Measurements from ENCODE around the gene PRMT1. TPM values are rescaled to one million over a fixed set of nuclear protein-coding genes. Genes with fewer than 3 reads are reported as not detected.

PRMT1 gene
- total and polyA plus RNA-seq, 2 of the 13 experiments (the other 11 are each of a cell fraction or from before 2014, with no cell fraction given), result 324 to 374 TPM

DNA sequence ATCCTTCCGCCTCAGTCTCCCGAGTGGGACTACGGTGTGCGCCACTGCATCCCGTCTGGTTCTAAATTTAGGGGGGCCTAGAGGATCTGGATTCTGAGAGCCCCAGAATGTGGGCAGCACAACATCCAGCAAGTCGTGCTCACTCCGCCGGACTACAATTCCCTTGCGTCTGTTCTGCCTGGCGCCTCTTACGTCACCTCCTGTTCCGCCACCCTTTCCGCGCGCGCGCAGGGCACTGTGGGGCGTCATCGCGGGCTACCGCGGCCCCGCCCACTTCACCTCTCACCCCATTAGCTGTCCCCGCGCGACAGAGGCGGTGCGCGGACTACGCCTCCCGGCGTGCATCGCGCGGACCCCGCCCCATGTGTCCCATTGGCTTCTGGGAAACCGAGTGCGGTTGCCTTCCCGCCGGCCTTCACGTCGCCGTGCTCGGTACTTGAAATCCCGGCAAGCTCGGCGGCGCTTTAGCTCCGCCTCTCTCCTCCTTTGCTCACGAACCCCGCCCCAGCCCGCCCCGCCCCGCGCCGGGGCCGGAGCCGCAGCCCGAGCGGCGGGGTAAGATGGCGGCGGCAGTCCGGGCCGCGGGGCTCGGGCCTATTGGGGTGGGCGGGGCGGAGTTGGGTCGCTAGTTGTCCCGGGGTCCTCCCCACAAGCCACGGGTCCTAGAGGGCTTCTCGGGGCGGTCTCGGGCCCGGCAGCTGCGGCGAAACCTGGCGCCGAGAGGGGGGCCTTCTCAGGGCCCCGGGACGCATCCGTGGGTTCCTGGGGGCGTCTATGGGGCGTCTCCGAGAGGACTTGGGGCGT lies 35.2 kb upstream of the PRMT1 start, which contains the start of gene SCAF1 (continued):
- TF ChIP-seq, protein P1, sequence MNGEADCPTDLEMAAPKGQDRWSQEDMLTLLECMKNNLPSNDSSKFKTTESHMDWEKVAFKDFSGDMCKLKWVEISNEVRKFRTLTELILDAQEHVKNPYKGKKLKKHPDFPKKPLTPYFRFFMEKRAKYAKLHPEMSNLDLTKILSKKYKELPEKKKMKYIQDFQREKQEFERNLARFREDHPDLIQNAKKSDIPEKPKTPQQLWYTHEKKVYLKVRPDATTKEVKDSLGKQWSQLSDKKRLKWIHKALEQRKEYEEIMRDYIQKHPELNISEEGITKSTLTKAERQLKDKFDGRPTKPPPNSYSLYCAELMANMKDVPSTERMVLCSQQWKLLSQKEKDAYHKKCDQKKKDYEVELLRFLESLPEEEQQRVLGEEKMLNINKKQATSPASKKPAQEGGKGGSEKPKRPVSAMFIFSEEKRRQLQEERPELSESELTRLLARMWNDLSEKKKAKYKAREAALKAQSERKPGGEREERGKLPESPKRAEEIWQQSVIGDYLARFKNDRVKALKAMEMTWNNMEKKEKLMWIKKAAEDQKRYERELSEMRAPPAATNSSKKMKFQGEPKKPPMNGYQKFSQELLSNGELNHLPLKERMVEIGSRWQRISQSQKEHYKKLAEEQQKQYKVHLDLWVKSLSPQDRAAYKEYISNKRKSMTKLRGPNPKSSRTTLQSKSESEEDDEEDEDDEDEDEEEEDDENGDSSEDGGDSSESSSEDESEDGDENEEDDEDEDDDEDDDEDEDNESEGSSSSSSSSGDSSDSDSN (CRISPR knock-in tag; IDR thresholded peaks at IDR 0.05), result peak; percentile 35
- TF ChIP-seq ISL2 (CRISPR knock-in tag; IDR thresholded peaks at IDR 0.05), result peak; percentile 74
- peak; percentile 32; the same call in 1 of the 2 replicates for TF ChIP-seq ZNF619 (CRISPR knock-in tag; IDR thresholded peaks at IDR 0.05)
- TF ChIP-seq, protein P2, sequence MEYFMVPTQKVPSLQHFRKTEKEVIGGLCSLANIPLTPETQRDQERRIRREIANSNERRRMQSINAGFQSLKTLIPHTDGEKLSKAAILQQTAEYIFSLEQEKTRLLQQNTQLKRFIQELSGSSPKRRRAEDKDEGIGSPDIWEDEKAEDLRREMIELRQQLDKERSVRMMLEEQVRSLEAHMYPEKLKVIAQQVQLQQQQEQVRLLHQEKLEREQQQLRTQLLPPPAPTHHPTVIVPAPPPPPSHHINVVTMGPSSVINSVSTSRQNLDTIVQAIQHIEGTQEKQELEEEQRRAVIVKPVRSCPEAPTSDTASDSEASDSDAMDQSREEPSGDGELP (IDR thresholded peaks at IDR 0.05; ENCODE audit: borderline replicate concordance, low read depth), result peak; percentile 51; the same call in 1 of the 2 replicates
- TF ChIP-seq SPEN (CRISPR knock-in tag; IDR thresholded peaks at IDR 0.05; ENCODE audit: low read depth), result peak; percentile 71; the same call in 1 of the 2 replicates
- no peak for TF ChIP-seq NKX3-1 (CRISPR knock-in tag; IDR thresholded peaks at IDR 0.05)
- TF ChIP-seq MLLT10 (CRISPR knock-in tag; IDR thresholded peaks at IDR 0.05), result no peak
- TF ChIP-seq KAT7 (CRISPR knock-in tag; IDR thresholded peaks at IDR 0.05; ENCODE audit: borderline replicate concordance), result peak; percentile 70; the same call in 1 of the 2 replicates
- peak; percentile 87; the same call in 1 of the 2 replicates for TF ChIP-seq TBP (CRISPR knock-in tag; IDR thresholded peaks at IDR 0.05)
- TF ChIP-seq NFYB (CRISPR knock-in tag; IDR thresholded peaks at IDR 0.05), result peak; percentile 72
- TF ChIP-seq ZFX (CRISPR knock-in tag; IDR thresholded peaks at IDR 0.05; ENCODE audit: low read depth), result peak; percentile 77
- 0 out of 2 replicates have a peak, but pooled peaks have one; percentile 39 for TF ChIP-seq ZNF230 (CRISPR knock-in tag; IDR thresholded peaks at IDR 0.05)
- peak; percentile 94 for TF ChIP-seq SUZ12 (IDR thresholded peaks at IDR 0.05; ENCODE audit: low read depth, low read length)
- TF ChIP-seq FOXK2 (IDR thresholded peaks at IDR 0.05), result peak; percentile 49; the same call in 1 of the 2 replicates
- TF ChIP-seq, protein P3, sequence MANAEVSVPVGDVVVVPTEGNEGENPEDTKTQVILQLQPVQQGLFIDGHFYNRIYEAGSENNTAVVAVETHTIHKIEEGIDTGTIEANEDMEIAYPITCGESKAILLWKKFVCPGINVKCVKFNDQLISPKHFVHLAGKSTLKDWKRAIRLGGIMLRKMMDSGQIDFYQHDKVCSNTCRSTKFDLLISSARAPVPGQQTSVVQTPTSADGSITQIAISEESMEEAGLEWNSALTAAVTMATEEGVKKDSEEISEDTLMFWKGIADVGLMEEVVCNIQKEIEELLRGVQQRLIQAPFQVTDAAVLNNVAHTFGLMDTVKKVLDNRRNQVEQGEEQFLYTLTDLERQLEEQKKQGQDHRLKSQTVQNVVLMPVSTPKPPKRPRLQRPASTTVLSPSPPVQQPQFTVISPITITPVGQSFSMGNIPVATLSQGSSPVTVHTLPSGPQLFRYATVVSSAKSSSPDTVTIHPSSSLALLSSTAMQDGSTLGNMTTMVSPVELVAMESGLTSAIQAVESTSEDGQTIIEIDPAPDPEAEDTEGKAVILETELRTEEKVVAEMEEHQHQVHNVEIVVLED (CRISPR knock-in tag; IDR thresholded peaks at IDR 0.05; ENCODE audit: borderline replicate concordance), result peak; percentile 96
- peak; percentile 86; the same call in 1 of the 2 replicates for TF ChIP-seq ZFP82 (CRISPR knock-in tag; IDR thresholded peaks at IDR 0.05; ENCODE audit: borderline replicate concordance)
- TF ChIP-seq, protein P4, sequence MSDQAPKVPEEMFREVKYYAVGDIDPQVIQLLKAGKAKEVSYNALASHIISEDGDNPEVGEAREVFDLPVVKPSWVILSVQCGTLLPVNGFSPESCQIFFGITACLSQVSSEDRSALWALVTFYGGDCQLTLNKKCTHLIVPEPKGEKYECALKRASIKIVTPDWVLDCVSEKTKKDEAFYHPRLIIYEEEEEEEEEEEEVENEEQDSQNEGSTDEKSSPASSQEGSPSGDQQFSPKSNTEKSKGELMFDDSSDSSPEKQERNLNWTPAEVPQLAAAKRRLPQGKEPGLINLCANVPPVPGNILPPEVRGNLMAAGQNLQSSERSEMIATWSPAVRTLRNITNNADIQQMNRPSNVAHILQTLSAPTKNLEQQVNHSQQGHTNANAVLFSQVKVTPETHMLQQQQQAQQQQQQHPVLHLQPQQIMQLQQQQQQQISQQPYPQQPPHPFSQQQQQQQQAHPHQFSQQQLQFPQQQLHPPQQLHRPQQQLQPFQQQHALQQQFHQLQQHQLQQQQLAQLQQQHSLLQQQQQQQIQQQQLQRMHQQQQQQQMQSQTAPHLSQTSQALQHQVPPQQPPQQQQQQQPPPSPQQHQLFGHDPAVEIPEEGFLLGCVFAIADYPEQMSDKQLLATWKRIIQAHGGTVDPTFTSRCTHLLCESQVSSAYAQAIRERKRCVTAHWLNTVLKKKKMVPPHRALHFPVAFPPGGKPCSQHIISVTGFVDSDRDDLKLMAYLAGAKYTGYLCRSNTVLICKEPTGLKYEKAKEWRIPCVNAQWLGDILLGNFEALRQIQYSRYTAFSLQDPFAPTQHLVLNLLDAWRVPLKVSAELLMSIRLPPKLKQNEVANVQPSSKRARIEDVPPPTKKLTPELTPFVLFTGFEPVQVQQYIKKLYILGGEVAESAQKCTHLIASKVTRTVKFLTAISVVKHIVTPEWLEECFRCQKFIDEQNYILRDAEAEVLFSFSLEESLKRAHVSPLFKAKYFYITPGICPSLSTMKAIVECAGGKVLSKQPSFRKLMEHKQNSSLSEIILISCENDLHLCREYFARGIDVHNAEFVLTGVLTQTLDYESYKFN (CRISPR knock-in tag; conservative IDR thresholded peaks at IDR 0.05), result peak; percentile 54
- TF ChIP-seq, protein P5, sequence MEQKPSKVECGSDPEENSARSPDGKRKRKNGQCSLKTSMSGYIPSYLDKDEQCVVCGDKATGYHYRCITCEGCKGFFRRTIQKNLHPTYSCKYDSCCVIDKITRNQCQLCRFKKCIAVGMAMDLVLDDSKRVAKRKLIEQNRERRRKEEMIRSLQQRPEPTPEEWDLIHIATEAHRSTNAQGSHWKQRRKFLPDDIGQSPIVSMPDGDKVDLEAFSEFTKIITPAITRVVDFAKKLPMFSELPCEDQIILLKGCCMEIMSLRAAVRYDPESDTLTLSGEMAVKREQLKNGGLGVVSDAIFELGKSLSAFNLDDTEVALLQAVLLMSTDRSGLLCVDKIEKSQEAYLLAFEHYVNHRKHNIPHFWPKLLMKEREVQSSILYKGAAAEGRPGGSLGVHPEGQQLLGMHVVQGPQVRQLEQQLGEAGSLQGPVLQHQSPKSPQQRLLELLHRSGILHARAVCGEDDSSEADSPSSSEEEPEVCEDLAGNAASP (CRISPR knock-in tag; IDR thresholded peaks at IDR 0.05; ENCODE audit: borderline replicate concordance), result peak; percentile 28; the same call in 1 of the 2 replicates
- peak; percentile 69; the same call in 1 of the 2 replicates for TF ChIP-seq JUND (CRISPR knock-in tag; IDR thresholded peaks at IDR 0.05)

Measured in HepG2 (cell line).